HG03457 (cell line): ENCODE data around the gene CHI3L1.

Source experiments
- ATAC-seq: cut with Tn5 transposase; IDR thresholded peaks from one replicate; pipeline ENCODE4 v1.9.1; 2021; ENCODE audit warnings: moderate number of reproducible peaks; ENCODE audit not compliant: unreplicated experiment

The CHI3L1 gene

DNA sequence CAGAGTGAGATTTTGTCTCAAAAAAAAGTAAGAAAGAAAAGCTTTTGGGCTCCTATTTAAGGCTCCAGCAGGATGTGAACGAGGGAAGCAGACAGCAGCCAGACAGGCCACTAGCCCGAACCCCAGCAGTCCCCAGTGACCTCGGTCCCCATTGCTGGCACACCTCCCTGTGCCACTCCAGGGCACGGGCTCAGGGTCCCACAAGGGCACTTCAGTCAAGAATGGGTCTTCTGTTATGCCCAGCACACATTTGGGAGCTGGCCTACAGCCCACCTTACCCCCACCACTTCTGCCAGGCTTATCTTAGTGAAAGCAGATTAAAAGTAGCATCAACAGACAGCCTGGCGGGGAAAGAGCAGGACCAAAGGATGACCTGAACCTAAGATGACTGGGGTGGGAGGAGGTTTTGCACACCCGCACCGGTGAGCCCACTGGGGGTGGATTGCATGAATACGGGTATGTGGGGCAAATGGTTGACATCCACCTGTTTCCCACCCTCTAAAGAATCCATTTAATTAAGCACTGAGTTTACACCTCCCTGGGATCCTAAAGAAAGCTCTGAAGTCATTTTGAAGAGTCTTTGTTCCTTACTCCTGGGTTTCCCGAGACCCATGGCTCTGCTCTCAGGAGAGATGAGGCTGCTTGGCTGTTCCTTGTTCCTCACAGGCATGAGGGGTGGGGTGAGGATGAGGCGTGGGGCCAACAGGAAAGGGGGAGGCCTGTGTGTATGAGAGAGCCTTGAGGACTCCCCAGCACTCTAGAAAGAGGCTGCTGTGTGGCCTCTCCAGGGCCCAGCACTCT, 4.7 kb downstream of the CHI3L1 start:
- no peak for ATAC-seq

GRCh38 chr1:203180611-203181330, 5.7 kb downstream of the CHI3L1 start:
- no peak for ATAC-seq

- no peak for ATAC-seq
Observed at GRCh38 chr1:203179667-203180005, 6.9 kb downstream of the CHI3L1 start.

DNA sequence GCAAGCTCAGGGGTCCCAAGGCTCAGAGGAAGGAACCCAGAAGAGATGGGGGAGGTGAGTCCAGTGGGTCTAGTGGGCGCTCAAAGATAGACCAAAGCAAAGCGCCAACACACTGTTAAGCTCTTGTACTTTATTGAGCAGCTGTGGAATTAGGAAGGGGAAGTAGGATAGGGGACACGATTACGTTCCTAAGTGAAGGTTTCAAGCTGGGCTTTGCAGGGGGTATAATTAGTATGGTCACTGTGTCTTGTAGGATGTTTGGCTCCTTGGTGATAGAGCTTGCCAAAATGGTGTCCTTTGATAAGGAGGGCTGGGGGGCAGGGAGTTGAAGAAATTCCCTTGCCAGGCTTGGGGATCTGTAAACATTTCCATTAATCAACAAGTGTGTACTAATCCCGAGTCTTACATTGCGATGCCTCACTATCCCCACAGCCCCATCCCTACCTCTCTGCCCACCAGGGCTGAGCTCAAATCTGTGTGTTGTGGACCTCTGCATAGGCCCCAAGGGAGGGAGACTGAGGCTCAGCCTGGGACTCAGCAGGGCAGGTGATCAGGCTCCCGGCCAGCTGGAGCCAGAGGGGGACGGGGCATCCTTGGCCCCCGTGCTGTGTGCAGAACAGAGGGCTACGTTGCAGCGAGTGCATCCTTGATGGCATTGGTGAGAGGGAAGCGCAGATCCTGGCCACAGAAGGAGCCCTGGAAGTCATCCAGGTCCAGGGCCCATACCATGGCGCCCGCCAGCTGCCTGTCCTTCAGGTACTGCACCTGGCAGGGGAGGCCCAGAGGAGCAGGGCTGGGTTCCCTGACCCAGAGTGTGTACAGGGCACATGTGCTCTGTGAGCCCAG, 7.5 kb downstream of the CHI3L1 start:
- ATAC-seq, result no peak

DNA sequence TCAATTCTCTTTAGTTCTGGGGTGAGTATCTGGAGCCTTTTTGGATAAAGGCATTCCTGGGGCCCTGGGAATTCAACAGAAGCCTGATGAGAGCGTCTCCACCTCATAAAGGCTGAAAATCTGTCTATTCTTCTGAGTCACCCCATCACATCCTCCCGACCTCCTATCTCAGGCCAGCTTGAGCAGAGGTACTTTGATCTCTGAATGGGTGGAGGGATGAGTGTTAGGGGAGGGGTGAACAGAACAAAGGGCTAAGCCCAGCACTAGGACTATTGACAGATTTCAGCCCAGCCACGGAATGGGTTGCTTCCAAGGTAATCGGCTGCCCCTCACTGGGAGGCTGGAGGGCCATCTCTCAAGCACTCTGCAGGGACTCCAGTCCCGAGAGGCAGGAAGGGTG, 8.4 kb downstream of the CHI3L1 start:
- ATAC-seq, result no peak

DNA sequence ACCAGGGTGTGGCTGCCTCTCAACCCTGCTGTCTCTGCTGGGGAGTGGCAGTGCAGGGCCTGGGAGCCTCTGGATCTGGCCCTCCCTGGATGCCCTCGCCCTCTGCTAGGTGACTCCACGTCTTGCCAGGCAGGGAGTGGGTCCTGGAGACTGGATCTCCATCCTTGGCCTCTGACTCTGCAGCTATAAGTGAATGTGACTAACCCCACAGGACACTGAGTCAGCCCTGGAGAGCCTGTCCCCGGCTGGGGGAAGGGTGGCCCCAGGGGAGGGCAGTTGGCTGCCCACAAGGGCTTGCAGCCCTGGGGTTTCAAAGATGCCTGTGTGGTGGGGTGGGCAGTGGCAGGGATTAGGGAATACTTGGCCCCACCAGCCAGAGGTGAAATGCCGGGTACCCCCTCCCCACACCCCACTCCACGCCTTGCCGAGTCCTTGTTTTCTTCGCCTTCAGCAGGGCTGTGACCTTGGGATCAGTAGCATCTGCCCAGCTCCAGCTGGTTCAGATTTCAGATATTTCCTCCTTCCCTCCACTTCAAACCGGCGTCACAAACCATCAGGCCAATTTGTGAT, 8.9 kb downstream of the CHI3L1 start:
- no peak for ATAC-seq

GRCh38 chr1:203177036-203177405, 9.5 kb downstream of the CHI3L1 start:
- no peak for ATAC-seq

DNA sequence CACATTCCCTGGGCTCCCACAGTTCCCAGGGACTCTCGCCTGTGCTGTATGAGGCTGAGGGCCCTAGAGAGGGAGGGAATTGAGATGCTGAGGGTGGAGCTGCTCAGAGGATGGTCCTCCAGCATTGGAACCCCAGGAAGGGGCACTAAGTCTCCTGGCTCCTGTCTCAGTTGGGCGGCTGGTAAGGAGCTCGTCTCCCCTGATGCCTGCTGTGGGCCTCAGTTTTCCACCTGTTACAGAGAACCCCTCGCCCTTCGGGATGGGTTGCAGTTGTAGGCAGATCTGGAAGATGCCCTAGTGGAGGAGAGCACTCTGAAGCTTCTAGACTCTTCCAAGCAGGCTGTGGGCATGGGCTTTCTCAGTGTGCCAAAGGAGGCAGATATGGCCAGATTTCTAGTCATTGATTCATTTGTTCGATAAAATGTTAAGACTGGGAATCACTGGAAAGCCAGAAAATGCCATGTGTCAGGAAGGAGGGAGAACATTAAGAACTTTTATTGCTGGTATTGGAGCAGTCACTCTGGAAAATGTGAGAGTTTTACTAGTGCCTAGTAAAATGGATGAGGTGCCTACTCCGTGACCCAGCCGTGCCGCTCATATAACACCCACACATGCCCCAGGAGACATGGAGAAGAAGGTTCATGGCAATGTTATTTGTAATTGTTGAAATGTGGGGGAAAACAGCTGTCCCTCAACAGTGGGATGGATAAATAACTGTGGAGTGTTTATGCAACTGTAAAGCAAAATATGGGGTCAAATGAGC, 10.1 kb downstream of the CHI3L1 start:
- ATAC-seq, result no peak

DNA sequence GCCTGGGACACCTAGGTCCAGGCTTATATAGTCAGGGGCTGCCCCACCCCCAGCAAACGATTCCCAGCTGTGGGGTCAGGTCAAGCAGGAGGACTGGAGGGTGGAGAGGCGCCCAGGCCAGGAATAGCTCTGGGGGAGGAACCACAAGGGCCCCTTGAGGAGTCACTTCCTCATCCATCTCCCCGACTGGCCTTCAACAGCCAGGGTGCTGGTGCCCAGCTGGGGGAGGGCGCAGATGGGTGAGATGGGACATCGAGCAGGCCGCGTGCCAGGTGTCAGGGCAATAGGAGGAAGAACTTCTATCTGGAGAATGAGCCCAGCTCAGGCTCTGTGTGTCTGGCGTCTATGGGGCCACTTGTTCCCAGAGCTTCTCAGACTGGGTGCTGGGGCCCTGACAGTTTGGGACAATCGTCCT, 10.7 kb downstream of the CHI3L1 start:
- ATAC-seq, result no peak

GRCh38 chr1:203175237-203175826, 11.2 kb downstream of the CHI3L1 start, which contains the start of gene MYBPH:
MYBPH (minus strand) TSS chr1:203175826; CDS start chr1:203175755, 71 bp downstream.
- no peak for ATAC-seq

GRCh38 chr1:203174324-203174985, 12.0 kb downstream of the CHI3L1 start:
- no peak for ATAC-seq

- peak; percentile 77 for ATAC-seq
Observed at GRCh38 chr1:203173566-203173965, 12.9 kb downstream of the CHI3L1 start.

DNA sequence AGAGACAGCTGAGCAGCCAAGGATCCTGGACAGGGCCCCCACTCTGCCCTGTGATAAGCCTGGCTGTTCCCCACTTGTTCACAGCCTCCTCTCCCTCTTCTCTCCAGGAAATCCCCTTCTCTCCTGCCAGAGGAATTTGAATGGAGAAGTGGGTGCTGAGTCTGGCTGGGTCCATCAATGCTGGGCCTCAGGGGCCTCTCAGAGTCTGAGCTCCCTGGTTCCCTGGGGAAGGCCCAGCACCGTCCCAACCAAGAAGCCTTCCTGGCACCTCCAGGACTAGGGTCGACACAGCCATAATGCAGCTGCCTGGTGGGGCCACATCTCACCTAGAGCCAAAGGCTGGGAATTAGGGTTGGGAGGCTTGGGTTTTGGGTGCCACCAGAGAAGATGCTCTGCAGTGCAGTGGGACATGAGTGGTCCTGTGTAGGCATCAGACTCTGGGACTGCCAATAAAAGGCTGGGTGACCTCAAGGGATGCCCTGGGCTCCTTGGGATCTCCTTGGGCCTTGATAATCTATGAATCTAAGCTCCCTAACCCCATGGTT, 13.4 kb downstream of the CHI3L1 start:
- no peak for ATAC-seq

- ATAC-seq, result no peak
Observed at GRCh38 chr1:203172184-203173010, 14.1 kb downstream of the CHI3L1 start.

GRCh38 chr1:203171341-203172183, 14.9 kb downstream of the CHI3L1 start:
- no peak for ATAC-seq

DNA sequence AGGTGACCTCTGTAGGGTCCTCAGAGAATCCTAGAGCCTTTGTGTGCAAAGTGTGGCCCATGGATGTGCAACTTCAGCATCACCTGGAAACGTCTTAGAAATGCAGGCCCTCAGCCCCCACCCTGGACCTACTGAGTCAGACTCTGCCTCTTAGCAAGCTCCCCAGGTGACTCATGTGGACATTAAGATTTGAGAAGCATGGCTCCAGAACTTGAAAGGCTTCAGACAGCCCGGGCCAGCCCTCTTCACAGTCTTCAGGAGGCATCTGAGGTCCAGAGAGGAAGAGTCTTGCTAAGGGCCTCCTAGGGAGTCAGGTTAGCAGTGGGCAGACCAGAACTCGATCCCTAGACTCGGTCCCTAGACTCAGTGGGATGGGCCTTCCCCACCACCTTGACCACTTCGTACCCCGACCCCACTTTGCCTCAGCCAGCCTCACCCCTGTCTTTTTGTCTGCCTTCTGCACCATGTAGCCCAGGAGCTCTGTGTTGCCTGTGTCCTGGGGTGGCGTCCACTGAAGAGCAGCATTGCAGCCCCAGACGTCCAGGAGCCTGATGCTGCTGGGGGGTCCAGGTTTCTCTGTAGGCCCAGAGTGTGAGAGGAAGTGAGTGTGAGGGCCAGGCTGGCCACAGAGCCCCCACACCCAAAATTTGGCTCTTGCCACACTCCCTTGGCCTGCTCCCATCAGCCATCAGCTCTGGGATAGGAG, 15.7 kb downstream of the CHI3L1 start:
- no peak for ATAC-seq
